ENCODE data around the gene ADAMTS17. TPM values are rescaled to one million over a fixed set of nuclear protein-coding genes. Genes with fewer than 3 reads are reported as not detected.
"Not testable (repeated sequence)": the region's sequence is repeated elsewhere in the genome, so short reads cannot be mapped to it uniquely, and the experiment has no call there.

The ADAMTS17 gene
- total RNA-seq, 6 experiments from 2014 or later: 14.6 to 34.7 (median 24.2) TPM

- ATAC-seq: peak; percentile 69 to 84 (median 78)
- intact Hi-C loops (cut with DNase I): no loop called here
- DNase-seq: no peak
- Histone ChIP-seq H3K36me3 (no peaks in the 10 kb centered on the region), H3K4me1 (peaks cover 0 to 9% (median 0%) of the 10 kb centered on the region in 4 donors), H3K27ac (no peak overlapping the region), H3K4me3 (no peak overlapping the region), H3K27me3 (no peaks in the 10 kb centered on the region), H3K9me3 (no peaks in the 10 kb centered on the region)
- WGBS (ENCODE audit: insufficient coverage, low coverage, low lambda C conversion rate, missing lambda C conversion rate): 34% methylated on average over 4 of the region's 4 CpGs
- TF ChIP-seq POLR2A (IDR thresholded peaks at IDR 0.05): no peak
- no peak for TF ChIP-seq CTCF (IDR thresholded peaks at IDR 0.05)
These were observed 260.3 kb downstream of the ADAMTS17 start for GRCh38 chr15:100081454-100081853.

- Histone ChIP-seq H3K4me3 (no peak overlapping the region), H3K4me1 (peaks cover 0 to 9% (median 0%) of the 10 kb centered on the region in 4 donors), H3K9me3 (no peaks in the 10 kb centered on the region), H3K27ac (no peak overlapping the region), H3K27me3 (no peaks in the 10 kb centered on the region), H3K36me3 (no peaks in the 10 kb centered on the region)
- DNase-seq: no peak
- intact Hi-C loops (cut with DNase I): no loop called here
- TF ChIP-seq POLR2A (IDR thresholded peaks at IDR 0.05) (no peak), CTCF (IDR thresholded peaks at IDR 0.05) (no peak)
- ATAC-seq: no peak
- WGBS (ENCODE audit: insufficient coverage, low coverage, low lambda C conversion rate, missing lambda C conversion rate): 71% methylated on average over 6 of the region's 6 CpGs
These were observed 263.1 kb downstream of the ADAMTS17 start for GRCh38 chr15:100078511-100079220.

- intact Hi-C loops (cut with DNase I): no loop called here
- Histone ChIP-seq H3K4me1 (no peaks in the 10 kb centered on the region), H3K4me3 (no peak overlapping the region), H3K27me3 (no peaks in the 10 kb centered on the region), H3K36me3 (no peaks in the 10 kb centered on the region), H3K9me3 (no peaks in the 10 kb centered on the region), H3K27ac (no peak overlapping the region)
- 85% methylated on average over 1 of the region's 1 CpG for WGBS (ENCODE audit: insufficient coverage, low coverage, low lambda C conversion rate, missing lambda C conversion rate)
- ATAC-seq: no peak
- no peak for TF ChIP-seq POLR2A (IDR thresholded peaks at IDR 0.05)
- no peak for TF ChIP-seq CTCF (IDR thresholded peaks at IDR 0.05)
- DNase-seq: no peak
These were observed 266.5 kb downstream of the ADAMTS17 start for GRCh38 chr15:100075229-100075628.

GRCh38 chr15:100073982-100074381 lies 267.8 kb downstream of the ADAMTS17 start:
- Histone ChIP-seq H3K36me3 (no peaks in the 10 kb centered on the region), H3K4me3 (no peak overlapping the region), H3K4me1 (no peaks in the 10 kb centered on the region), H3K27me3 (no peaks in the 10 kb centered on the region), H3K27ac (no peak overlapping the region), H3K9me3 (no peaks in the 10 kb centered on the region)
- WGBS (ENCODE audit: insufficient coverage, low coverage, low lambda C conversion rate, missing lambda C conversion rate): 92% methylated on average over 5 of the region's 5 CpGs
- intact Hi-C loops (cut with DNase I): no loop called here
- ATAC-seq (no peak), DNase-seq (no peak)
- no peak for TF ChIP-seq CTCF (IDR thresholded peaks at IDR 0.05)
- no peak for TF ChIP-seq POLR2A (IDR thresholded peaks at IDR 0.05)

- intact Hi-C loops (cut with DNase I); H3K9me3 ChIP-seq; H3K27me3 ChIP-seq; H3K4me3 ChIP-seq; ATAC-seq; H3K4me1 ChIP-seq; DNase-seq; H3K36me3 ChIP-seq; H3K27ac ChIP-seq: not testable (repeated sequence)
- WGBS (ENCODE audit: insufficient coverage, low coverage, low lambda C conversion rate, missing lambda C conversion rate): 81% methylated on average over 7 of the region's 12 CpGs
These were observed 275.1 kb downstream of the ADAMTS17 start for GRCh38 chr15:100066521-100067280.

Measured in right lobe of liver (tissue), 6 donors.